ENCODE measurements around the gene STYXL2. TPM values are rescaled to one million over a fixed set of nuclear protein-coding genes. Genes with fewer than 3 reads are reported as not detected.

Gene STYXL2
- polyA plus RNA-seq, 3 donors: 0.51 to 0.58 (median 0.53) TPM

- DNase-seq (ENCODE audit: low read depth in 3 of 3, low spot score in 2 of 3): no peak
Observed at GRCh38 chr1:167077128-167077867, 16.6 kb upstream of the STYXL2 start.

- DNase-seq (ENCODE audit: low read depth in 3 of 3, low spot score in 2 of 3): no peak
Observed at GRCh38 chr1:167077868-167078210, 16.0 kb upstream of the STYXL2 start.

GRCh38 chr1:167081594-167082156 lies 12.2 kb upstream of the STYXL2 start:
- no peak for DNase-seq (ENCODE audit: low read depth in 3 of 3, low spot score in 2 of 3)

GRCh38 chr1:167082511-167083027 lies 11.3 kb upstream of the STYXL2 start:
- no peak for DNase-seq (ENCODE audit: low read depth in 3 of 3, low spot score in 2 of 3)

GRCh38 chr1:167083066-167083665 lies 10.7 kb upstream of the STYXL2 start:
- DNase-seq (ENCODE audit: low read depth in 3 of 3, low spot score in 2 of 3): no peak

GRCh38 chr1:167083871-167084270 lies 10.0 kb upstream of the STYXL2 start:
- DNase-seq (ENCODE audit: low read depth in 3 of 3, low spot score in 2 of 3): no peak

- no peak for DNase-seq (ENCODE audit: low read depth in 3 of 3, low spot score in 2 of 3)
Observed at GRCh38 chr1:167084757-167085156, 9.1 kb upstream of the STYXL2 start.

- DNase-seq (ENCODE audit: low read depth in 3 of 3, low spot score in 2 of 3): no peak
Observed at GRCh38 chr1:167086033-167086432, 7.8 kb upstream of the STYXL2 start.

- DNase-seq (ENCODE audit: low read depth in 3 of 3, low spot score in 2 of 3): no peak
Observed at GRCh38 chr1:167086768-167087167, 7.1 kb upstream of the STYXL2 start.

GRCh38 chr1:167088746-167089417 lies 5.0 kb upstream of the STYXL2 start:
- DNase-seq (ENCODE audit: low read depth in 3 of 3, low spot score in 2 of 3): no peak

- no peak for DNase-seq (ENCODE audit: low read depth in 3 of 3, low spot score in 2 of 3)
Observed at GRCh38 chr1:167089939-167090313, 3.9 kb upstream of the STYXL2 start.

- DNase-seq (ENCODE audit: low read depth in 3 of 3, low spot score in 2 of 3): no peak
Observed at GRCh38 chr1:167090314-167090942, 3.4 kb upstream of the STYXL2 start, which contains the start of gene GPA33. Gene GPA33, minus strand, starts transcription at chr1:167090377. Its CDS starts 90 bp downstream, at chr1:167090287.

- DNase-seq (ENCODE audit: low read depth in 3 of 3, low spot score in 2 of 3): no peak
Observed at GRCh38 chr1:167092653-167093052, 1.2 kb upstream of the STYXL2 start.

- DNase-seq (ENCODE audit: low read depth in 3 of 3, low spot score in 2 of 3): no peak
Observed at GRCh38 chr1:167094690-167095089, 815 bp downstream of the STYXL2 start.

GRCh38 chr1:167095368-167095767 lies 1.5 kb downstream of the STYXL2 start:
- DNase-seq (ENCODE audit: low read depth in 3 of 3, low spot score in 2 of 3): no peak

- DNase-seq (ENCODE audit: low read depth in 3 of 3, low spot score in 2 of 3): no peak
Observed at GRCh38 chr1:167099851-167100250, 6.0 kb downstream of the STYXL2 start.

- no peak for DNase-seq (ENCODE audit: low read depth in 3 of 3, low spot score in 2 of 3)
Observed at GRCh38 chr1:167100730-167101129, 6.9 kb downstream of the STYXL2 start.

- no peak for DNase-seq (ENCODE audit: low read depth in 3 of 3, low spot score in 2 of 3)
Observed at GRCh38 chr1:167101754-167102153, 7.9 kb downstream of the STYXL2 start.

GRCh38 chr1:167102906-167103573 lies 9.2 kb downstream of the STYXL2 start:
- DNase-seq (ENCODE audit: low read depth in 3 of 3, low spot score in 2 of 3): no peak

- no peak for DNase-seq (ENCODE audit: low read depth in 3 of 3, low spot score in 2 of 3)
Observed at GRCh38 chr1:167104256-167104633, 10.4 kb downstream of the STYXL2 start.
